Endothelial cell of umbilical vein (primary cell): ENCODE measurements around the gene GGTLC2. TPM values are rescaled to one million over a fixed set of nuclear protein-coding genes. Genes with fewer than 3 reads are reported as not detected.

Source experiments
- BruUV-seq: library from RNA; stranded (reverse); fragments of 400-500 nt; replicated peaks from 2 replicates; lab custom pipeline; 2021; lab: Mats Ljungman, UMichigan
- CTCF ChIA-PET: fragments of 300-600, 350-600 bp; sonication (Branson Sonifier 250); formaldehyde crosslinking; loops from one replicate; lab custom pipeline; 2021; ENCODE audit warnings: antibody characterized with exemption, inconsistent platforms; lab: Charles Lee
- POLR2A ChIA-PET: fragments of 300-600, 350-600 bp; sonication (Branson Sonifier 250); formaldehyde crosslinking; loops from one replicate; lab custom pipeline; 2021; ENCODE audit warnings: antibody characterized with exemption, inconsistent platforms; lab: Charles Lee
- DNase-seq: peaks from one replicate; pipeline ENCODE4 v3.0.0-alpha.2; 2011; ENCODE audit warnings: low read depth, low spot score
- FAIRE-seq: peaks from 2 replicates; lab custom pipeline; 2011; peaks lifted over from hg19 to GRCh38; lab: Jason Lieb, UNC
- H2AFZ ChIP-seq: 2 replicates; pipeline ENCODE4 v1.6.0; 2012; ENCODE audit warnings: low read depth, low read length, control low read depth, inconsistent platforms
- H3K27ac ChIP-seq: 2 replicates; pipeline ENCODE4 v1.5.1; 2011; ENCODE audit warnings: low read depth, mild to moderate bottlenecking, control low read depth, low read length, moderate library complexity; ENCODE audit not compliant: insufficient read depth
- H3K27me3 ChIP-seq, 2 experiments: 2 replicates each; pipeline versions ENCODE4 v1.6.0 to v1.6.1; 2011; ENCODE audit warnings: low read length in 2 of 2, mixed read lengths in 1 of 2; ENCODE audit not compliant: control insufficient read depth in 2 of 2, insufficient read depth in 2 of 2
- H3K36me3 ChIP-seq, 2 experiments: 2 replicates in 1 of 2; 3 replicates in 1 of 2; pipeline ENCODE4 v1.5.1; 2011; ENCODE audit warnings: low read length in 2 of 2, mild to moderate bottlenecking in 1 of 2, moderate library complexity in 1 of 2; ENCODE audit not compliant: control insufficient read depth in 2 of 2, insufficient read depth in 2 of 2; ENCODE audit errors: extremely low read depth in 1 of 2
- H3K4me1 ChIP-seq: 3 replicates; pipeline ENCODE4 v1.5.1; 2011; ENCODE audit warnings: mild to moderate bottlenecking, low read length; ENCODE audit not compliant: control insufficient read depth, insufficient read depth; ENCODE audit errors: extremely low read depth
- H3K4me2 ChIP-seq: 2 replicates; pipeline ENCODE4 v1.6.1; 2011; ENCODE audit warnings: low read length, control low read depth, mixed read lengths; ENCODE audit not compliant: insufficient read depth
- H3K4me3 ChIP-seq, 3 experiments: fragments of 200-600 bp in 1 of 3; sonication (generic), shearing (Covaris generic) in 1 of 3; replicated peaks in 1 of 3; 2 replicates each; pipeline ENCODE4 v1.5.1; 2011 to 2016; ENCODE audit warnings: control low read depth in 3 of 3, low read length in 3 of 3, mild to moderate bottlenecking in 2 of 3, inconsistent platforms in 1 of 3, low read depth in 1 of 3, moderate library complexity in 1 of 3; ENCODE audit not compliant: insufficient read depth in 1 of 3
- H3K79me2 ChIP-seq: 2 replicates; pipeline ENCODE4 v1.6.0; 2012; ENCODE audit warnings: low read length, inconsistent platforms; ENCODE audit not compliant: control insufficient read depth, insufficient read depth
- H3K9ac ChIP-seq: replicated peaks from 2 replicates; pipeline ENCODE3; 2011; ENCODE audit warnings: low read length, control low read depth; ENCODE audit not compliant: insufficient read depth; ENCODE audit errors: extremely low read depth
- H3K9me1 ChIP-seq: replicated peaks from 3 replicates; pipeline ENCODE4 v1.6.0; 2011; ENCODE audit warnings: mild to moderate bottlenecking, low read length; ENCODE audit not compliant: control insufficient read depth, insufficient read depth; ENCODE audit errors: extremely low read depth
- H3K9me3 ChIP-seq: replicated peaks from 2 replicates; pipeline ENCODE4 v1.5.1; 2012; ENCODE audit warnings: low read length, inconsistent platforms; ENCODE audit not compliant: control insufficient read depth, insufficient read depth
- H4K20me1 ChIP-seq: replicated peaks from 2 replicates; pipeline ENCODE3; 2011; ENCODE audit warnings: mild to moderate bottlenecking, low read length; ENCODE audit not compliant: control insufficient read depth, insufficient read depth; ENCODE audit errors: extremely low read depth
- EZH2 ChIP-seq: IDR thresholded peaks from 2 replicates; pipeline ENCODE4 v1.6.1; 2012; ENCODE audit warnings: borderline replicate concordance, low read depth, mild to moderate bottlenecking, moderate library complexity, low read length, inconsistent platforms; ENCODE audit not compliant: severe bottlenecking
- FOS ChIP-seq: IDR thresholded peaks from 2 replicates; pipeline ENCODE4 v1.6.1; 2011; ENCODE audit warnings: mild to moderate bottlenecking, low read length, moderate library complexity, borderline replicate concordance; ENCODE audit not compliant: insufficient read depth
- GATA2 ChIP-seq: IDR thresholded peaks from 2 replicates; pipeline ENCODE4 v1.7.0; 2011; ENCODE audit warnings: low read depth, mild to moderate bottlenecking, moderate library complexity, mixed read lengths, low read length; ENCODE audit not compliant: insufficient read length, insufficient read depth
- JUN ChIP-seq: IDR thresholded peaks from 2 replicates; pipeline ENCODE4 v1.6.1; 2011; ENCODE audit warnings: borderline replicate concordance, low read depth; ENCODE audit not compliant: insufficient read length, insufficient read depth
- MAX ChIP-seq: IDR thresholded peaks from 2 replicates; pipeline ENCODE4 v1.6.1; 2011; ENCODE audit not compliant: insufficient read depth, insufficient read length
- MYC ChIP-seq: IDR thresholded peaks from one replicate; pipeline ENCODE4 v1.6.1; 2011; ENCODE audit warnings: mild to moderate bottlenecking, low read depth, low read length
- POLR2A ChIP-seq: IDR thresholded peaks from 2 replicates; pipeline ENCODE4 v1.6.1; 2012; ENCODE audit warnings: low read depth, mild to moderate bottlenecking, control low read depth, low read length
- POLR2AphosphoS5 ChIP-seq: IDR thresholded peaks from 2 replicates; pipeline ENCODE4 v1.6.1; 2012; ENCODE audit warnings: low read depth, mild to moderate bottlenecking, control low read depth, low read length, moderate library complexity; ENCODE audit not compliant: insufficient read depth
- dilution Hi-C: fragments of 300-500 bp; cut with MboI; formaldehyde crosslinking; loops from one replicate; pipeline ENCODE4 v1.15.0; 2019; ENCODE audit warnings: low sequenced_read_pairs; ENCODE audit not compliant: extremely low pct_ligation_motif_present
- intact Hi-C: fragments of 100-400 bp; cut with micrococcal nuclease; formaldehyde crosslinking; loops from one replicate; pipeline ENCODE4 v1.10.0; 2022
- polyA plus RNA-seq, 4 experiments: library from polyadenylated mRNA; depleted of rRNA in 3 of 4; stranded (reverse) in 3 of 4; unstranded in 1 of 4; fragments of >200 nt; gene quantifications; 2 replicates each; pipeline versions ENCODE4 v1.2.1 to v1.2.3, GENCODE V29; 2011 to 2012; ENCODE audit warnings: missing spikeins in 1 of 4
- total RNA-seq: library from RNA; stranded (reverse); gene quantifications from 2 replicates; pipeline ENCODE4 v1.2.3, GENCODE V29; 2021
- TF ChIP-seq, protein P1 (sequence below), 2 donors: IDR thresholded peaks; 1 replicate in 1 of 2; 2 replicates in 1 of 2; pipeline ENCODE4 v1.5.1; 2011; ENCODE audit warnings: low read length in 2 of 2, mild to moderate bottlenecking in 2 of 2, moderate library complexity in 2 of 2, control low read depth in 1 of 2, inconsistent platforms in 1 of 2, low read depth in 1 of 2; ENCODE audit not compliant: insufficient read depth in 1 of 2; ENCODE audit errors: extremely low read depth in 1 of 2

GGTLC2 gene
- total and polyA plus RNA-seq, 2 donors (not counting 3 experiments of a cell fraction or from before 2014, with no cell fraction given), result not detected

DNA sequence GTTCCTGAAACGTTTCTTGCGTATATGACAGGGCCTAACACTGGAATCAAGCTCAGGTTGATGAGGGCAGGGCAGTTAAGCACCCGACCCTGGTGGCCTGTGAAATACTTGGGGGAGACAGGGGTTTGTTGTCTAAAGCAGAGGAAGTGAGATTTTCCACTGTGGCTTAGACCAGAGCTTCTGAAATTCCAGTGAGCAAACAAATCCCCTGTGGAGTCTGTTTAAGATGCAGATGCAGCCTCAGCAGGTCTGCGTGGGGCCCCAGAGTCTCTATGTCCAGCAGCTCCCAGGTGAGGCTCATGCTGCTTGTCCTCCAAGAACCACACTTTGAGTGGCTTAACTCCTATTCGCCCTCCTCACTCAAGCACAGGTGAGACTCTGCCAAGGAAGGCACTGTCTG lies 46.3 kb upstream of the GGTLC2 start:
- dilution Hi-C loops, result no loop called here
- H2AFZ ChIP-seq, result no peak overlapping the region
- intact Hi-C loops, result no loop called here
- peaks cover 0 to 2% of the 10 kb centered on the region in 2 experiments for H3K27me3 ChIP-seq
- no peaks in the 10 kb centered on the region for H3K36me3 ChIP-seq
- TF ChIP-seq POLR2A (no peak), GATA2 (no peak), MYC (no peak), EZH2 (no peak), MAX (no peak)
- H3K79me2 ChIP-seq, result no peaks in the 10 kb centered on the region
- FAIRE-seq, result no peak
- no peak for DNase-seq
- no peaks in the 10 kb centered on the region for H4K20me1 ChIP-seq
- H3K4me1 ChIP-seq, result no peaks in the 10 kb centered on the region
- H3K4me2 ChIP-seq, result no peak overlapping the region
- no peak overlapping the region for H3K27ac ChIP-seq
- POLR2A ChIA-PET, result no interaction called here
- no peaks in the 10 kb centered on the region for H3K9me3 ChIP-seq
- H3K4me3 ChIP-seq, result no peak overlapping the region
- H3K9ac ChIP-seq, result no peak overlapping the region
- H3K9me1 ChIP-seq, result no peaks in the 10 kb centered on the region
- CTCF ChIA-PET, result interaction anchor here (1.1 to 4.5 kb wide), 2 partner anchors 11 to 21 kb away, joined by 3 to 24 read pairs; no protein-coding TSS in a partner anchor
- no TSS peak for BruUV-seq

GRCh38 chr22:22599248-22599647 lies 45.2 kb upstream of the GGTLC2 start:
- H3K4me1 ChIP-seq, result no peaks in the 10 kb centered on the region
- BruUV-seq, result no TSS peak
- no peaks in the 10 kb centered on the region for H3K9me1 ChIP-seq
- H3K4me2 ChIP-seq, result no peak overlapping the region
- TF ChIP-seq POLR2A (no peak), EZH2 (no peak), MAX (no peak), FOS (no peak), GATA2 (no peak), POLR2AphosphoS5 (no peak), JUN (no peak), MYC (no peak)
- TF ChIP-seq, protein P1, sequence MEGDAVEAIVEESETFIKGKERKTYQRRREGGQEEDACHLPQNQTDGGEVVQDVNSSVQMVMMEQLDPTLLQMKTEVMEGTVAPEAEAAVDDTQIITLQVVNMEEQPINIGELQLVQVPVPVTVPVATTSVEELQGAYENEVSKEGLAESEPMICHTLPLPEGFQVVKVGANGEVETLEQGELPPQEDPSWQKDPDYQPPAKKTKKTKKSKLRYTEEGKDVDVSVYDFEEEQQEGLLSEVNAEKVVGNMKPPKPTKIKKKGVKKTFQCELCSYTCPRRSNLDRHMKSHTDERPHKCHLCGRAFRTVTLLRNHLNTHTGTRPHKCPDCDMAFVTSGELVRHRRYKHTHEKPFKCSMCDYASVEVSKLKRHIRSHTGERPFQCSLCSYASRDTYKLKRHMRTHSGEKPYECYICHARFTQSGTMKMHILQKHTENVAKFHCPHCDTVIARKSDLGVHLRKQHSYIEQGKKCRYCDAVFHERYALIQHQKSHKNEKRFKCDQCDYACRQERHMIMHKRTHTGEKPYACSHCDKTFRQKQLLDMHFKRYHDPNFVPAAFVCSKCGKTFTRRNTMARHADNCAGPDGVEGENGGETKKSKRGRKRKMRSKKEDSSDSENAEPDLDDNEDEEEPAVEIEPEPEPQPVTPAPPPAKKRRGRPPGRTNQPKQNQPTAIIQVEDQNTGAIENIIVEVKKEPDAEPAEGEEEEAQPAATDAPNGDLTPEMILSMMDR (IDR thresholded peaks at IDR 0.05; ENCODE audit: extremely low read depth in 1 of 2, insufficient read depth in 1 of 2, low read depth in 1 of 2, low read length in 2 of 2), result no peak
- no peaks in the 10 kb centered on the region for H4K20me1 ChIP-seq
- no peak overlapping the region for H3K27ac ChIP-seq
- no peaks in the 10 kb centered on the region for H3K79me2 ChIP-seq
- DNase-seq (no peak), FAIRE-seq (no peak)
- no peaks in the 10 kb centered on the region for H3K9me3 ChIP-seq
- intact Hi-C loops (no loop called here), dilution Hi-C loops (no loop called here)
- H2AFZ ChIP-seq, result no peak overlapping the region
- peaks cover 0 to 2% of the 10 kb centered on the region in 2 experiments for H3K27me3 ChIP-seq
- ChIA-PET POLR2A (no interaction called here), CTCF (interaction anchor here (1.9 to 4.5 kb wide), 2 partner anchors 12 to 23 kb away, joined by 10 to 24 read pairs; no protein-coding TSS in a partner anchor)
- H3K9ac ChIP-seq, result no peak overlapping the region
- no peak overlapping the region for H3K4me3 ChIP-seq
- H3K36me3 ChIP-seq, result no peaks in the 10 kb centered on the region
